Natural killer cell treated with Interleukin-12 subunit alpha and Interleukin-12 subunit beta and Interleukin-15 and Interleukin-18, amount 100 ng/mL, for 72 hours (primary cell): Measurements from ENCODE around the gene DSC3. TPM values are rescaled to one million over a fixed set of nuclear protein-coding genes. Genes with fewer than 3 reads are reported as not detected.
"Not testable (repeated sequence)": the region's sequence is repeated elsewhere in the genome, so short reads cannot be mapped to it uniquely, and the experiment has no call there.

Experiments
- ATAC-seq, 2 donors: fragments of 150-1000 bp; cut with Tn5 transposase in 1 of 2; sonication (Bioruptor Pico), chemical (Tn5 transposase) in 1 of 2; 2 replicates each; pipeline ENCODE4 v1.10.0; 2021
- DNase-seq: peaks from one replicate; pipeline ENCODE4 v3.0.0; 2022; ENCODE audit warnings: low spot score
- H3K27ac Mint-ChIP-seq, 2 donors: 1 replicate in 1 of 2; 2 replicates in 1 of 2; pipeline ENCODE4 v1.8.0; 2022; ENCODE audit warnings: mixed read lengths in 2 of 2, mild to moderate bottlenecking in 1 of 2, moderate library complexity in 1 of 2
- H3K27me3 Mint-ChIP-seq, 2 donors: 1 replicate in 1 of 2; 2 replicates in 1 of 2; pipeline ENCODE4 v1.8.0; 2022; ENCODE audit warnings: mixed read lengths in 2 of 2
- H3K36me3 Mint-ChIP-seq: one replicate; pipeline ENCODE4 v1.8.0; 2022; ENCODE audit warnings: mixed read lengths
- H3K4me1 Mint-ChIP-seq, 2 donors: 1 replicate in 1 of 2; 2 replicates in 1 of 2; pipeline ENCODE4 v1.8.0; 2022; ENCODE audit warnings: low read depth in 2 of 2, mixed read lengths in 2 of 2, mild to moderate bottlenecking in 1 of 2
- H3K4me3 Mint-ChIP-seq: one replicate; pipeline ENCODE4 v1.8.0; 2022; ENCODE audit warnings: mixed read lengths
- H3K9me3 Mint-ChIP-seq: 2 replicates; pipeline ENCODE4 v1.8.0; 2022; ENCODE audit warnings: mixed read lengths
- total RNA-seq, 2 donors: library from RNA; stranded (reverse); gene quantifications; one replicate each; pipeline ENCODE4 v1.2.3, GENCODE V29; 2022

Gene DSC3
- total RNA-seq, 2 donors from 2014 or later = not detected

DNA sequence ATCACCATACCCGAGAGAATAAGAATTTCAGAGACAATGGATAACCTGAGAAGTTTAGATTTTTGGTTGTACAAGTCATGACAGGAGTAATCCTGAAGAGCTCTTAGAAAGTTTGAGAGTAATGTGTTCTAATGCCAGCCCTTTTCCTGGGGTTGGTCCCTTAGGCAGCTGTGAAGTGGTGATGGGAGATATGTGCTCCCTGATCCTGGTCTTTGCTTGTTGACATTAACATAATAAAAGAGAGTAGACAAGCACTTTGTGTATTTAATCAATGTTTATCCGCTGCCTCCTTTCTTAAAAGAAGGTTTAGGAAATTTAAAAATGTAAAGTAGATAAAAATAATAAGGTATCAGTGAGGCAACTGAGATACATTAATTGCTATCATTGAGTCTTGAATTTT, 13.8 kb upstream of the DSC3 start:
- DNase-seq (no peak), ATAC-seq (no peak)
- H3K4me1 Mint-ChIP-seq = no peaks in the 10 kb centered on the region
- no peak overlapping the region for H3K4me3 Mint-ChIP-seq
- no peak overlapping the region for H3K27ac Mint-ChIP-seq
- H3K9me3 Mint-ChIP-seq = peaks cover 18% of the 10 kb centered on the region
- H3K36me3 Mint-ChIP-seq = peaks cover 6% of the 10 kb centered on the region
- H3K27me3 Mint-ChIP-seq = no peaks in the 10 kb centered on the region

DNA sequence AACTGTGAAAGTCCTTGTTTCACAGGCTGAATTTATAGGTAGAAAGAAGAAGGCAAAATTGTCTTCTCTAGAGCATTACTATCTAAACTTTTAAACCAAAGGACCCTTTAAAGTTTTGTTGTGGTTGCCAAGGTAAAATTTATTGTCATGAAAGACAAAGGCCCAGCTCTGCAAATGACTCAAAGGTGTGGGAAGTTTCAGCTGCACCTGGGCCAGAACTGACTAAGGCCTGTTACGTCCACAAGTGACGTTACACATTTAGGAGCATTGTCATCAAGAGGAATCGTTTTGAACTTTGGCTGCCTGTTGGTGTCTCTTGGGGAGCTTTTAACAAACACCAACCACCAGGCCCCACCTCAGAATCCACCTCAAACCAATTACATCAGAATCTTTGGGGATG, 8.1 kb upstream of the DSC3 start:
- Mint-ChIP-seq H3K9me3 (peaks cover 25% of the 10 kb centered on the region), H3K27ac (no peak overlapping the region)
- ATAC-seq = no peak

GRCh38 chr18:31049189-31049588, 6.6 kb upstream of the DSC3 start:
- Mint-ChIP-seq H3K27me3 (peaks cover 0 to 2% of the 10 kb centered on the region in 2 donors), H3K27ac (no peak overlapping the region), H3K4me3 (no peak overlapping the region), H3K36me3 (peaks cover 6% of the 10 kb centered on the region), H3K9me3 (peaks cover 23% of the 10 kb centered on the region), H3K4me1 (no peaks in the 10 kb centered on the region)
- ATAC-seq (no peak), DNase-seq (no peak)

More for the DNA sequence above, 8.1 kb upstream of the DSC3 start:
- no peak for DNase-seq
- Mint-ChIP-seq H3K27me3 (no peaks in the 10 kb centered on the region), H3K4me3 (no peak overlapping the region), H3K4me1 (no peaks in the 10 kb centered on the region), H3K36me3 (peaks cover 6% of the 10 kb centered on the region)

DNA sequence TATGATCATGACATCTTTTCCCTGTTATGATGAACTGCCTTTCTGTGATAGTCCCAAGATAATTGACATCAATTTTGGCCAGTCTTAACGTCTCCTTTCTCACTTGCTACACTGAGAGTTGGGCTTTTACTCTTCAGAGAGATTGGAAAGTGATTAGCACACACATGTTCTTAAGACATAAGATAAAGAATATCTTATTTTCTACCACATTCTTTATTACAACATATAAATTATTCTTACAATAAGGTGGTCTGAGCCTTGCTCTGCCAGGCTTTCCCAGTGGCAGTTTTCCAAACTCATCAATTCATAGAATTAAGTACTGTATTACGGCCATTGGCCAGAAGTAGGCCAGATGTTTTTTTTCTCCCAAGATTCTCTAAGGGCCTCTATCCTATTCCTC, 5.7 kb upstream of the DSC3 start:
- H3K27ac Mint-ChIP-seq = no peak overlapping the region
- peaks cover 11% of the 10 kb centered on the region for H3K36me3 Mint-ChIP-seq
- no peak overlapping the region for H3K4me3 Mint-ChIP-seq
- DNase-seq (no peak), ATAC-seq (no peak)
- peaks cover 25% of the 10 kb centered on the region for H3K9me3 Mint-ChIP-seq
- H3K27me3 Mint-ChIP-seq = peaks cover 5 to 6% of the 10 kb centered on the region in 2 donors
- no peaks in the 10 kb centered on the region for H3K4me1 Mint-ChIP-seq

DNA sequence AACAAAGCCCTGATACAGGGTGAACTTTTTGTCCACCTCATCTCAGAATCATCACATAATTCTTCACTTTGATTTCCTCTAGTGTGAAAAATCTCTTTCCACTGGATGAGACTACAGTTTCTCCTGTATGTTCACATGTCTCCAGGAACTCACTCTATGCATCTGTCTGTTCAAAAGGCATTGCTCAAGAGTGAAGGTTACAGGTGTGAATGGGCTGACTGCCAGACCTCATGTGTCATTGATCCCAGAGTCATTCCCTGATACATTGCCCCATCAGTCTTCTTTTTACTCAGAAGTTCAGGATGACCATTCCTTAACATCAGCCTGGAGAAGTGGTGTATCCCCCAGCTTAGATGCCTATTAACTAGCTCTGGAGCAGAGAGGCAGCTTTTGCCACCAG, 4.4 kb upstream of the DSC3 start:
- Mint-ChIP-seq H3K4me3 (no peak overlapping the region), H3K27me3 (peaks cover 7 to 9% of the 10 kb centered on the region in 2 donors), H3K36me3 (peaks cover 7% of the 10 kb centered on the region), H3K9me3 (peaks cover 17% of the 10 kb centered on the region), H3K4me1 (no peaks in the 10 kb centered on the region), H3K27ac (no peak overlapping the region)
- DNase-seq = no peak
- no peak for ATAC-seq

- no peak for DNase-seq
- Mint-ChIP-seq H3K4me1 (no peaks in the 10 kb centered on the region), H3K36me3 (peaks cover 7% of the 10 kb centered on the region), H3K27me3 (peaks cover 16 to 20% of the 10 kb centered on the region in 2 donors), H3K4me3 (no peak overlapping the region), H3K9me3 (peaks cover 13% of the 10 kb centered on the region), H3K27ac (no peak overlapping the region)
- no peak for ATAC-seq
These were observed 3.1 kb upstream of the DSC3 start for GRCh38 chr18:31045599-31045998.

- H3K36me3 Mint-ChIP-seq = peaks cover 7% of the 10 kb centered on the region
- DNase-seq (no peak), ATAC-seq (no peak)
- H3K4me3 Mint-ChIP-seq = no peak overlapping the region
- peaks cover 13% of the 10 kb centered on the region for H3K9me3 Mint-ChIP-seq
- no peaks in the 10 kb centered on the region for H3K4me1 Mint-ChIP-seq
- H3K27me3 Mint-ChIP-seq = peaks cover 20 to 21% of the 10 kb centered on the region in 2 donors
- H3K27ac Mint-ChIP-seq = no peak overlapping the region
These were observed 2.4 kb upstream of the DSC3 start for GRCh38 chr18:31044926-31045325.

DNA sequence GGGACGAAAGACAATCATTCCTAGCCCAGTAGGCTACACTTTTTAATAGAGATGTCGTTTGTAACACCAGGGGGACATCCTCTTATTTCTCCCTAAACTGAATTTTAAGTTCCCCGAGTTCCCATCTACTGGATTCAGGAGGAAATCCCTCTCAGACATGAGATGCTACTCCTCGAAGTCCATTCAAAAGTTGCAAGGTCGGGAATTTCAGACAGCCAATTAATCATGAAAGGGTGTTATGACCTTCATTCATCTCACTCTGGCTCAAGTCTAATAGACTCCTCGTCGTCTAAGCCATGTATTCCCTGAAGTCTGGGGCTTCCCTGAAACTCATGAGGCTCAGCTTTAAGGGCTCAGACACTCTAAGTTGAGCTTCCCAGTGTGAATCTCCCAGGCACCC, 1.2 kb upstream of the DSC3 start:
- ATAC-seq = no peak
- H3K9me3 Mint-ChIP-seq = peaks cover 13% of the 10 kb centered on the region
- H3K27ac Mint-ChIP-seq = no peak overlapping the region
- H3K36me3 Mint-ChIP-seq = peaks cover 7% of the 10 kb centered on the region
- H3K4me1 Mint-ChIP-seq = no peaks in the 10 kb centered on the region
- peaks cover 20 to 21% of the 10 kb centered on the region in 2 donors for H3K27me3 Mint-ChIP-seq
- no peak overlapping the region for H3K4me3 Mint-ChIP-seq
- DNase-seq = no peak

DNA sequence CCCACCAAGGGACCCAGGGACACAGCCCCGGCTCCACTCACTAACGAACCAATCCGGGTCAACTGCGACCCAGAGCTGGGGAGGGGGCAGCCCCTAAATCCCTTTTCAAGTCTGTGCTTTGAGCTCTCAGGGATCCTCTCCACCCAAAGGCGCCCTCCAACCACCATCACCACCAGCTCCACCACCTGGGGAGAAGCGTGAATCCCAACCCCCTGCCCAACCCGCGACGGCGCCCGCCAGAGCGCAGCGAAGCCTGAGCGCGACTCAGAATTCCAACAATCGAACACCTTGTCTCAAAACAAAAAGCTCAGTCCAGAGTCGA, 497 bp downstream of the DSC3 start:
- ATAC-seq = no peak
- DNase-seq = no peak
- Mint-ChIP-seq H3K9me3 (peaks cover 13% of the 10 kb centered on the region), H3K4me1 (no peaks in the 10 kb centered on the region), H3K4me3 (no peak overlapping the region), H3K27me3 (peaks cover 20 to 21% of the 10 kb centered on the region in 2 donors), H3K27ac (no peak overlapping the region), H3K36me3 (peaks cover 7% of the 10 kb centered on the region)

DNA sequence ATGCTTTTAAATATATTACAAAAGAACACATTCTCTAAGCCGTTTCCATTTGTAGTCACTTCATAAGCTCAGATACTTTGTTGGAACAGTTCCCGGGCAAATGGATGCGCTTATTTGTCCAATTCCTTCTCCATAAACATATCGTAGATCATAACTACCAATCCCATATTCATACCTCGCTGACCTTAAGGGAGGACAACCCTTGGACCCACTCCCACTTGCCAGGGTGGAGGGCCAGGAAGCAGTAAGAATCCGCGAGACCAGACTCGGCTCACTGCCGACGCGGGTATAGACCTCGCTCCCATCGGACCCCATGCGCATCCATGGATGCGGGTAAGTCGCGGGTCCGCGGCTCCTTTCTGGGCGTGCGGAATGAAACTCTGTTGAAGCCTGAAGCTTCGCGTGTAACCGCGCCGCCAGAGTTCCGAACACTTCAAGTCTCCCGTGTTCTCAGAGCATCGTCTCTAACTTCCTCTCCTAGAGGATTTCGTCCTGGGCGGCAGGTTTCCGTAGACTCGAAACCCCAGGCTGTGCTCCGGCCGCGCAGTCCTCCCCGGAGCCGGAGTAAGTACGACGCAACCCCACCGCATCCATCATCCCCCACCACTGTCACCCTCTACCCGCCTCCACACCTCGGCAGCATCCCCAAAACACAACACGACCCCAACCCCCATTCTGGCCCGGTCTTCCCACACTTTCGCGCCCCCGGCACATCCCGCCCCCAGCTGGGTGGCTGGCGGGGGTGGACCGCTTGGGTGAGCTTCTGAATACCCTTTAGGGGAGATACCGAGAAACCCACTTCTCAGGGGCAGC, 1.1 kb downstream of the DSC3 start:
- peaks cover 11% of the 10 kb centered on the region for H3K9me3 Mint-ChIP-seq
- DNase-seq (no peak), ATAC-seq (no peak)
- peaks cover 7% of the 10 kb centered on the region for H3K36me3 Mint-ChIP-seq
- H3K4me1 Mint-ChIP-seq = no peaks in the 10 kb centered on the region
- no peak overlapping the region for H3K27ac Mint-ChIP-seq
- peaks cover 20 to 21% of the 10 kb centered on the region in 2 donors for H3K27me3 Mint-ChIP-seq
- H3K4me3 Mint-ChIP-seq = no peak overlapping the region

DNA sequence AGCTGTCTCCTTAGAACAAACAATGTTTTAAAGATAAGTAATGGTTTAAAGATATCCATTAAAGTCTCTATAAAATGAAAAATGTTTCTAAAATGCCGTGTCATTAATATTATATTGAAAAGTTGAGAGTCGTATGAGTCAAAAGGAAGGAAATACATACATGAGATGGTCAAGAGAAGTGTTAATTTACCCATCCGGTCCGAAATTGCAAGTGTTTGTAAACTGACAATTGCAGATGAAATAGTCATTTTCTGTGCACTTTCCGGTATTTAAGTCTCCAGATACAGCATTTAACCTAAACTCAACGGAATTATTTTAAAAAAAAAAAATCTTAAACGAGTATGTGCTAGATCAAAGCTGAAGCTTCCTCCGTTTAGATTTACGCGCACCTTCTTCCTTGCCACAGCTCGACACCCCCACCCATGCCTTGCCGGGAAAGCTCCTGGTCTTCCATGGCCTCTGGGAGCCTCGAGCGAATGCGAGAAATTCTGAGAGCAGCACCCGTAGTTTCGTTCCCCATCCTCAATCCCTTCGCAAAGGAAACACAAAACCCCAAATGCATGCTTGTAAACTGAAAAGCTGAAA, 1.8 kb downstream of the DSC3 start:
- H3K36me3 Mint-ChIP-seq = peaks cover 7% of the 10 kb centered on the region
- no peak overlapping the region for H3K4me3 Mint-ChIP-seq
- H3K4me1 Mint-ChIP-seq = no peaks in the 10 kb centered on the region
- DNase-seq (no peak), ATAC-seq (no peak)
- H3K27ac Mint-ChIP-seq = no peak overlapping the region
- peaks cover 7% of the 10 kb centered on the region for H3K9me3 Mint-ChIP-seq
- peaks cover 20 to 21% of the 10 kb centered on the region in 2 donors for H3K27me3 Mint-ChIP-seq

DNA sequence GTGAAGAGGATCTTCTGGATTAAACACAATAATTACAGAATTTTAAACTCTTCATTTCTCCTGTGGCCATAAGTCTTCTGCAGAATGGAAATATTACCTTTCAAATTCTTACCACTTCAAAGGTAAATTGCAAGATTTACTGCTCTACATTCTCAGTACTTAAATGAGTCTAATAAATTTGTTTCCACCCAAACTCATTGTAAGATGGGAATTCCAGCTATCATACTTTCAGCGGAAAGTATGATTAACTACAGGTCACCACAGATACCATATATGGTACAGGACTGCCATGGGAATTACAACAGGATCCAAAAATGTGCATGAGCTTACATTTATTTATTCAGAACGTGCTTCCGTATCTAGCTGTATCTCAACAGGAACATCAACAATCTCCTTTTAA, 3.1 kb downstream of the DSC3 start:
- H3K4me1 Mint-ChIP-seq = no peaks in the 10 kb centered on the region
- H3K27ac Mint-ChIP-seq = no peak overlapping the region
- H3K36me3 Mint-ChIP-seq = peaks cover 7% of the 10 kb centered on the region
- H3K9me3 Mint-ChIP-seq = peaks cover 3% of the 10 kb centered on the region
- H3K27me3 Mint-ChIP-seq = peaks cover 20 to 21% of the 10 kb centered on the region in 2 donors
- H3K4me3 Mint-ChIP-seq = no peak overlapping the region
- no peak for ATAC-seq
- DNase-seq = no peak

- H3K9me3 Mint-ChIP-seq, ATAC-seq, DNase-seq, H3K4me1 Mint-ChIP-seq, H3K27ac Mint-ChIP-seq, H3K36me3 Mint-ChIP-seq, H3K4me3 Mint-ChIP-seq: not testable (repeated sequence)
- peaks cover 13% of the 10 kb centered on the region in 2 donors for H3K27me3 Mint-ChIP-seq
These were observed 4.9 kb downstream of the DSC3 start for GRCh38 chr18:31037686-31038085.

DNA sequence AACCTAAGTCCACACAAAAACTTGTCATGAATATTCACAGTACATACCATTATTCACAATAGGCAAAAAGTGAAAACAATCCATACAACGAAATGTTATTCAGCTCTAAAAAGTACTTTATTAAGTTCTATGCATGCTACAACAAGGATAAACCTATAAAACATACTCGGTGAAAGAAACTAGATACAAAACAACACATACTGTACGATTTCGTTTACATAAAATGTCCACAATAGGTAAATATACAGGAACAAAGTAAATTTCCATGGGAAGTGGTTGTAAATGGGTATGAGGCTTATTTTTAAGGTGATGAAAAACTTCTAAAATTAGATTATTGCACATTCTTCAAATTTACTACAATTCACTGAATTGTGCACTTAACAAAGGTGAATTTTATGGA, 8.0 kb downstream of the DSC3 start:
- no peaks in the 10 kb centered on the region for H3K4me1 Mint-ChIP-seq
- no peaks in the 10 kb centered on the region for H3K27me3 Mint-ChIP-seq
- H3K27ac Mint-ChIP-seq = no peak overlapping the region
- peaks cover 3% of the 10 kb centered on the region for H3K9me3 Mint-ChIP-seq
- H3K36me3 Mint-ChIP-seq = no peaks in the 10 kb centered on the region
- DNase-seq (no peak), ATAC-seq (no peak)
- H3K4me3 Mint-ChIP-seq = no peak overlapping the region
